GM18951 (cell line): ENCODE data around the gene NES.

Source experiments
- POLR2A ChIP-seq: IDR thresholded peaks from 4 replicates; pipeline ENCODE4 v1.6.1; 2011; ENCODE audit warnings: mild to moderate bottlenecking; ENCODE audit not compliant: insufficient read length, insufficient read depth; ENCODE audit errors: extremely low read depth
- in situ Hi-C: fragments of 300-500 bp; cut with MboI; formaldehyde crosslinking; loops from one replicate; pipeline ENCODE4 v1.12.0; 2022; ENCODE audit warnings: low sequenced_read_pairs, mixed read lengths, inconsistent platforms; ENCODE audit not compliant: unreplicated experiment

NES gene

DNA sequence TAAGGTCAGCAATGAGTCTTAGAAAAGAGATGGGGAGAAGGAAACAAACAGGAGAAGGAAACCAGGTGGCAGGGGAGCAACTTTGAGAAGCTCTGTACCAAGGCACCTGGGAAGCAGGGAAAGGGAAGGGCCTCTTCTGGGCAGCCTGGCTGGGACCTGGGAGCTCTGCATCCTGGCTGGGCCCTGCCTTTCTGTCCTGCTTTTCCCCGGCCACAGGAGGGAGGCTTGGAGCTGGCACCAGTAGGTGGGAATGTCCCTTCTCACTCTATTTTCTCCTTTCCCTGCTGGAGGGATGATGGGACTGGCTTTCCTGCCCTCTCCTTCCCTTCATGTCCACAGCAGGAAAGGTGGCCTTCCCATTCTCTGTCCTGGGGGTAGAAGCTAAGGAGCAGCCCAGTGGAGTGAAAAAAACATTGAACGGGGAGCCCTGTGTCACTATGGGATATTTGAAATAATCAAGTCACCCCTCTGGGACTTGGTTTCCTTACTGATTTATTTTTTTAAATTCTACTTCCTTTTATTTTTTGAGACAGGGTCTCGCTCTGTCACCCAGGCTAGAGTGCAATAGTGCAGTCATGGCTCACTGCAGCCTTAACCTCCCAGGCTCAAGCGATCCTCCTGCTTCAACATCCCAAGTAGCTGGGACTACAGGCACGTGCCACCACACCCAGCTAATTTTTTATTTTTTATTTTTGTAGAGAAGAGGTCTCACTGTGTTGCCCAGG, 5.1 kb upstream of the NES start:
- in situ Hi-C loops, result loop anchor here (25.0 kb wide), 1 partner anchor 180 kb away; the partner anchor contains the start of genes INSRR and NTRK1
- no peak for TF ChIP-seq POLR2A

DNA sequence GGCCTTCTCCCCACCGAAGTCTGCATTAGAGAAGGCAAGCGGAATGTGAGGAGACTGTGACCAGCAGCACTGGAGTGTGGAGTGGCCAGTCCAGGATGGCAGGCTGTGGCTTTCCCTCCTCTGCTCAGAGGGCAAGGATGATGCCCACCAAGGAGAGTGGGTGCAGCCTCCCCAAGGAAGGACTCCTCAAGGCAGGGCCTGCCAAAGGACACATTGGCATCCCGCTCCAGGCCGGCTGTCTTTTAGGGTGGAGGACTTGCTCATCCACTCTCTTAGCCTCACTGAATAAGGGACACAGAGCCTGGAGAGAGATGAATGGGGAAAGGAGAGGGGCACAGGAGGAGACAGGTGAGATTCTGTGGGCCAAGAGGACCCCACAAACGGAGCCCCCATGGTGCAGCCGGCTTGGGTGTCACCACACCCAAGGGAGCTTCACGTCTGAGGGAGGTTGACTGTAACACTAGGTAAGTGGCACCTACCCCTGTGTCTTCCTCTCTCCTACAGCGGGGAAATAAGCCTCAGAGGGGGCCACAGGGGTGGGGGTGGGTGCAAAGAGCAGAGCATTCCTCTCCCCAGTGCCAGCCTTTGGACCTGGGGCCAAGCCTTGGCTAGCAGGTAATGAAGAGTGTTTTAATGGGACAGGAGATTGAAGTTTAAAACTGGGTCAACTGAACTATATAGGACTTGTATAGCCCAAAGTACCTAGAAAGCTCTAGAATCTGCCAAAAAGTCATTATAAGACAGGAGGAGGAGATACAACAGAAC, 4.2 kb upstream of the NES start:
- TF ChIP-seq POLR2A, result no peak
- in situ Hi-C loops, result loop anchor here (25.0 kb wide), 1 partner anchor 181 kb away; the partner anchor contains the start of genes INSRR and NTRK1

DNA sequence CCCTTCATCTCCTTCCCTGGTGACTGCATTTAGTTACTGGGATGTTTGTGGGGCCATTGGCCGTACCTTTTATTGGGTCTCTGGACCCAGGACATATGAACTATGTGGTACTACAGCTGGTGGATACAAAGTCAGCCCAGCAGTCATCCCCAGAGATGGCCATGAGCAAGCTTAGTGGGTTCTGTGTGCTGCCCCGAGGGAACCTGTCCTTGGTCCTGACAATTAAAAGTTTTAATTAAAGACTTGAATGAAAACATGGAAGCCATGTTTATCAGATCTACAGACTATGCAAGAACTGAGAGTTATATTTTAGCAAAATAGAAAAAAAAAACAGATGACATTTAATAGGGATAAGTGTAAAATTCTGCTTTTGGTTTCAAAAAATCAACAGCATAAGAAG, 2.8 kb upstream of the NES start:
- no peak for TF ChIP-seq POLR2A
- in situ Hi-C loops, result loop anchor here (25.0 kb wide), 1 partner anchor 182 kb away; the partner anchor contains the start of genes INSRR and NTRK1

DNA sequence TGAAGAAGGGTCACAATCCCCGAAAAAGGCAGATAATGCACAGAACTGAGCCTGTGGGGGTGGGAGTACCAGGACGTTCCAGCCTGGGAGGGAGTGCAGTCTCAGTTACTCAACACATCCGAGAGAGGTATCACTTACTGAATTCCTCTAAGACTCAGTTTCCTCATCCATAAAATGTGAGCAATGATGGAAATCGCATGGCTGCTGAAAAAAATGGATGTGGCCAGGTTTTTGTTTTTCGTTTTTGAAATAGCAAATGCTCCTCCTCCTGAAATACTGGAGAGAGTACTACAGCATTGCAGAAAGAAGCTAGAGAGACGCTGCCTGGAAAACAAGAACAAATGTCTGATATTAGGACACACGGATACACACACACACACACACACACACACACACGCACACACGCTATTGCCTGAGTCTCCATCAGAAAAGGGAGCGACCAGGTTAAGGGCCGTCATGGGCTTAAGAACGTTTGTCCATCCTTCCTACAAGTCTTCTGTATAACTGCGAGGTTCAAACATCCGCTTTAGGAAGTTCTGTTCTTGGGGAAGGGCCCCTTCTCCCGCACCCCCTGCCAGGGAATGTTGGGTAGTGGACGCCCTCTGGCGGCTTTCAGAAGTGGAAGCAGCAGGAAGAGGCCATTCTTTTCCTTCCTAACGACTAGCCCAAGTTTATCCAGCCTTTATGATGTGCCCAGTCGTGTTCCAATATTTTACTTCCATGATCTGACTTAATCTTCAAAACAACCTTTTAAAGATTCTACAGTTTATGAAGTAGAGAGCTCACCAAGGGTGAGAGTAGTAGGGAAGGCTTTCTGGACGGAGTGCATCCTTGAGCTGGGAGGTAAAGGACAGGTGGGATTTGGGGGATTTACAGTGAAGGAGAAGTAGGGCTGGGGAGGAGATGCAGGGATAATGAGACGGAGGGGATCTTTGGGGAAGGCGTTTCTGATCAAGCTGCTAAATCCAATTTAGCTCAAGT, 699 bp upstream of the NES start:
- no peak for TF ChIP-seq POLR2A
- in situ Hi-C loops, result loop anchor here (25.0 kb wide), 1 partner anchor 184 kb away; the partner anchor contains the start of genes INSRR and NTRK1

DNA sequence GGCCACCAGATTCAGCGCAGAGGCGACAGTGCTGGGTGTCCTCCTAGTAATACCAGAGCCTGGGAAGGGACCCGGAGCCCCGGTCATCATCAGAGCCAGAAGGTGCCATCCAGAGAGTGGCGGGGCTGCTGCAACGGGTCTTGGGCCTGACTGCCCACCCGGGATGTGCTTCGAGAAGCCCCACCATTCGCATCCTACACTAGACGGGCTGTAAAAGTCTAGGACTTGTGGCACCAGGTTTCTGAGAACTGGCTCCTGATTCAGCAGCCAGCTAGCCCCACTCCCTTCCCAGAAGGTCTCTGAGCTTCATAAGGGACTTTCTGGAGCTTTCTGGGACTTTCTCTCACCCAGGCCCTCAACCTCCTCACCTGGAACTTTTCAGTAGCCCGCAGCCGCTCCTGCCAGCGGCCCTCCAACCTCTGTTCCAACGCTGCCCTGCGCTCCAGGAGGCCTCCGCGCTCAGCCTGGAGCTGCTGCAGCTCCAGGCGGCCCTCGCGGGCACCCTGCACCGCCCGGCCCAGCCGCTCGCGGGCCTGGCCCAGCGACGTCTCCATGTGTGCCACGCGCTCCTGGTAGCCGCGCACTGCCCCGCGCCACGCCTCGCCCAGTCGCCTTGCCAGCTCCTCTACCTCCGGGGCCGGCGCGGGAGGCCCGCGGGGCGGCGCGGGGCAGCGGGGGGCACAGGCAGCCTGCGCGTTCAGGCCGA, 940 bp downstream of the NES start:
- in situ Hi-C loops, result loop anchor here (25.0 kb wide), 1 partner anchor 186 kb away; the partner anchor contains the start of genes INSRR and NTRK1
- no peak for TF ChIP-seq POLR2A

DNA sequence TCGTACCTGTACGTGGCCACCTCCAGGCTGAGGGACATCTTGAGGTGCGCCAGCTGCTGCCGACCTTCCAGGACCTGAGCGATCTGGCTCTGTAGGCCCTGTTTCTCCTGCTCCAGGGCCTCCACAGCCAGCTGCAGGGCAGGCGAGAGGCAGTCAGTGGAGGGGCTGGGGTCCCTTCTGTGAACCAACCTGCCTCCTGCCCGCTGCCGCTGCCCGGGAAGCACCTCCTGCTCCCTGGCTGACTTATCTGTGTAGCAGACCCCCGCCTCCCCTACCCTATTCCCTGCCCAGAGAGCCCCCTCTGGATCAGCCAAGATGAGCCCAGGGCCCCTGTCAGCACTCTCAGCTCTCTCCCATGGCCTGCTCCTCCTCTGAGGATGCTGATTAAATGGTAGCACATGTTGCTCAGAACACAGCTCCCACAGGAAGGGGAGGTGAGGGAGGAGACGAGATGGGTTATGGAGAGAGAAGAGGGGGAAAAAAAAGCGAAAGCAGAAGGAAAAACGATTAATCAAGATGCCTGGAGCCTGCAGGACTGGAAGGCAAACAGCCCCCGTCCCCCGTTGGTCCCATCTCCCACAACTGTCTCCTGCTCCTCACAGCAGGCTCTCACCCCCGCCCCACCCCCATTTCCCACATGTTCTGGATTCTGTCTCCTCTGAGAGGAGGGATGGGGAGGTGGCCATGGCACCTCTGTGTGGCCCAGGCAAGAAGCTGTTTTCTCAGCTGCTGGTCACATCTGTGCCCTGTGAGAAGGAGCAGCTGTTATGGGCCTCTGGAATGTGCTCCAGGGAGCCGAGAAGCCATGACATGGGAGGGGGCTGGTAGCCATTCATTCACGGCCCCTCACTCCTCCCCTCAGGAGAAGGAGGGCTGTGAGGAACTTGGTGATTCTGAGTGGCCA, 1.7 kb downstream of the NES start:
- TF ChIP-seq POLR2A, result no peak
- in situ Hi-C loops, result loop anchor here (25.0 kb wide), 1 partner anchor 187 kb away; the partner anchor contains the start of genes INSRR and NTRK1

DNA sequence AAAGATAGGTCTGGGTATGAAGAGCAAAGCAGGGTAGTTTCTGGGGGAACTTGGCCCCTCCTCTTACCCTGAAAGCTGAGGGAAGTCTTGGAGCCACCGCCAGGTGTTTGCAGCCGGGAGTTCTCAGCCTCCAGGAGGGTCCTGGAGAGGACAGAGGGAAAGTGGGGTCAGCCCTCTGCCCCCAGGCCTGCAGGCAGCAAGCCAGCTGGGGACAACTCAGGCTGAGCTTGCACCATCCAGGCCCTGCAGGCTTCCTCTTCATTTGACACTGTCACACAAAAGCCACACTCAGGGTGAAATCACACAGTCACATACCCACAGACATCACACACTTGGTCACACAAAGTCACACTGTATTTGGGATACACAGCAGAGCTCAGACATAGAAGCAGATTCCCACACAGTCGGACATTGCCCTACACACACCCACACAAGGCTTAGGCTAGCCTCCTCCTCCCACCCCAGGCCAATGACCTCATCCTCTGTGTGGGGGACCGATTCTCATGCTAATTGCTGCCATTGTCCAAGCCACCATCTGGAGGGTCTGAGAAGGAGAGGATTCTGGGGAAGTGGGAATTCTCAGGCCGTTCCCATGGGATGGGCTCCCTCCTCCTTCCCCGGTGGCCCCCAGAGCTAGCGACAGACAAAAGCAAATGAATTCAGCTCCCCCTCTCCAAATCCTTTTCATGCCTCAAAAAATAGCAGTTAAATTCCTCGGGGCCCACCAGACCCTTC, 3.7 kb downstream of the NES start:
- no peak for TF ChIP-seq POLR2A
- in situ Hi-C loops, result no loop called here

DNA sequence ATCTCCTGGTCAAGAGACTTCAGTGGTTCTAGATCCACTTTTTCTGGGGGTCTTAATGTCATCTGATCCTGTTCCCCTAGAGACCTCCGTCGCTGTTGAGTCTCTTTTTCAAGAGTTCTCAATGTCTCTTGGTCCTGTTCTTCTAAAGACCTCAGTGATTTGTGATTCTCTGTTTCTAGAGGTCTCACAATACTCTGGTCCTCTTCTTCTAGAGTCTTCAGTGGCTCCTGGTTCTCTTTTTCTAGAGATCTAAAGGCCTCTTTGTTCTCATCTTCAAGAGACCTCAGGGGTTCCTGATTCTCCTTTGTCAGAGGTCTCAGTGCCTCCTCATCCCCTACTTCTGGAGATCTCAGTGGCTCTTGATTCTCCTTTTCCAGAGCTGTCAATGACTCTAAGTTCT, 5.4 kb downstream of the NES start:
- in situ Hi-C loops, result no loop called here
- no peak for TF ChIP-seq POLR2A

DNA sequence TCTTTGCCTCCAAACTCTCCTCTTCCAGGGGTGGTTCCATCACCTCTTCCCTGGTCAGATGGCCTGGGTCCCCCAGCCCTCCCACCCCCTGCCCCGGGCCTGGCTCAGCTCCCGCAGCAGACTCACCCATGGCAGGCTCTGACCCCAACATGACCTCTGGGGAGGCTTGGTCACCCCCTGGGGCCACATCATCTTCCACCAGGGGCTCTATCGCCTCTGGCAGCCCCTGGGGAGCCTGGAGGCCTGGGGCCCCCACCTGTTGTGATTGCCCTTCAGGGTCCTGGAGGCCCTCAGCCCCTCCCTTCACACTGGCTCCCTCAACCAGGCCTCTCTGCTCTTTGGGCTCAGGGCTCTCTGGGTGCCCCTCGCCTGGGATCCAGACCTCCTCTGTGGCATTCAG, 6.4 kb downstream of the NES start:
- TF ChIP-seq POLR2A, result no peak
- in situ Hi-C loops, result no loop called here

DNA sequence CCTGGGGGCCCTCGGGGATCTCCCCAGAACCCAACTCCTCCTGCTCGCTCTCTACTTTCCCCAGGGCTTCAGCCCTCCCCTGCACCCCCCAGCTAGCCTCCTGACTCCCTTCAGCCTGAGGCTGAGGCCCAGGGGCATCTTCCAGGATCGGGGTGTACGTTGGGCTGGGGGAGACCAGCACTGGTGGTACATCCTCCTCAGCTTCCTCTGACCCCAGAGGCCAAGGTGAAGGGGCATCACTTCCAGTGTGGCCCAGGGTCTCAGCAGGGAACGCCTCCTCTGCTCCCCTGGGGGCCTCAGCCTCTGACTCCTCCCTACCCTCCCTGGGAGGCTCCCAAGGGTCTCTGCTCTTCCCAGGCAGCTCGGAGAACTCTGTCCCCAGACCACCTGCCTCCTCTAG, 6.8 kb downstream of the NES start:
- TF ChIP-seq POLR2A, result no peak
- in situ Hi-C loops, result no loop called here

DNA sequence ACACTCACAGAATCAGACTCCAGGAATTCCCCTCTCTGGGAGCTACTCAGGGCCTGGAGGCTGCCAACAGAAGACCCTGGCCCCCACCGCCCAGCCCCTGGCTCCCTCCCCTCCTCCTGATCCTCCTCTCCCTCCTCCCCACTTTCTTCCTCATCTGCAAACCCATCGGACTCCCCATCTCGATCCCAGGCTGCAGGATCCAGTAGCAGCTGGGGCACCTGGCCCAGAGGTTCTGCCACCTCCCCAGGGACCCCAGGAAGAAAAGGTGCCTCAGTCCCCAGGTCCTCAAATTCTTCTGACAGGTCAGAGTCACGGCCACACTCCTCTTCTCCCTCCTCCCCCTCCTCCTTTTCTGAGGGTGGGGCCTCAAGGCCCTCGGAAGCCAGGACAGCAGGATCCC, 7.4 kb downstream of the NES start:
- TF ChIP-seq POLR2A, result no peak
- in situ Hi-C loops, result no loop called here
